Neural progenitor cell (in vitro differentiated cells): ENCODE data around the gene PES1. TPM values are rescaled to one million over a fixed set of nuclear protein-coding genes. Genes with fewer than 3 reads are reported as not detected.

ENCODE experiments used
- DNase-seq: peaks from one replicate; pipeline ENCODE4 v3.0.0-alpha.2; 2016; ENCODE audit warnings: low spot score
- H2AFZ ChIP-seq: fragments of 200-600 bp; sonication (generic); replicated peaks from 2 replicates; pipeline ENCODE4 v1.6.1; 2016; ENCODE audit warnings: antibody characterized with exemption
- H3F3A ChIP-seq: fragments of 200-600 bp; sonication (generic); 2 replicates; pipeline ENCODE4 v1.6.1; 2016; ENCODE audit warnings: antibody characterized with exemption, low read depth
- H3K27ac ChIP-seq: fragments of 200-600 bp; sonication (generic); 2 replicates; pipeline ENCODE4 v1.5.1; 2016; ENCODE audit warnings: mild to moderate bottlenecking
- H3K27me3 ChIP-seq: fragments of 200-600 bp; sonication (generic); 2 replicates; pipeline ENCODE4 v1.6.1; 2016; ENCODE audit warnings: mild to moderate bottlenecking, moderate library complexity
- H3K36me3 ChIP-seq: fragments of 200-600 bp; sonication (generic); 2 replicates; pipeline ENCODE4 v1.5.1; 2016
- H3K4me1 ChIP-seq: fragments of 200-600 bp; sonication (generic); 2 replicates; pipeline ENCODE4 v1.6.1; 2016; ENCODE audit warnings: mixed run types
- H3K4me2 ChIP-seq: fragments of 200-600 bp; sonication (generic); 2 replicates; pipeline ENCODE4 v1.6.1; 2016
- H3K4me3 ChIP-seq: fragments of 200-600 bp; sonication (generic); 2 replicates; pipeline ENCODE4 v1.5.1; 2016
- H3K79me2 ChIP-seq: fragments of 200-600 bp; sonication (generic); 2 replicates; pipeline ENCODE4 v1.6.1; 2016; ENCODE audit warnings: low read depth
- H3K9ac ChIP-seq: fragments of 200-600 bp; sonication (generic); 2 replicates; pipeline ENCODE4 v1.6.1; 2016
- H3K9me3 ChIP-seq: fragments of 200-600 bp; sonication (generic); 2 replicates; pipeline ENCODE4 v1.5.1; 2016; ENCODE audit warnings: low read depth
- H4K20me1 ChIP-seq: fragments of 200-600 bp; sonication (generic); 2 replicates; pipeline ENCODE4 v1.6.1; 2016; ENCODE audit warnings: low read depth
- H3K27ac Mint-ChIP-seq: 3 replicates; pipeline ENCODE4 v1.8.0; 2021; ENCODE audit warnings: mixed read lengths
- H3K27me3 Mint-ChIP-seq: 2 replicates; pipeline ENCODE4 v1.8.0; 2022; ENCODE audit warnings: low read depth, mild to moderate bottlenecking, inconsistent platforms, moderate library complexity, mixed read lengths; ENCODE audit not compliant: insufficient read depth
- H3K36me3 Mint-ChIP-seq: 3 replicates; pipeline ENCODE4 v1.8.0; 2021; ENCODE audit warnings: mixed read lengths
- H3K4me1 Mint-ChIP-seq: 3 replicates; pipeline ENCODE4 v1.8.0; 2021; ENCODE audit warnings: mixed read lengths
- H3K4me3 Mint-ChIP-seq: 3 replicates; pipeline ENCODE4 v1.8.0; 2021; ENCODE audit warnings: mild to moderate bottlenecking, moderate library complexity, mixed read lengths
- H3K9me3 Mint-ChIP-seq: 3 replicates; pipeline ENCODE4 v1.8.0; 2020; ENCODE audit warnings: mixed read lengths
- CTCF ChIP-seq: fragments of 200-600 bp; sonication (generic); IDR thresholded peaks from 2 replicates; pipeline ENCODE4 v1.5.1; 2017; ENCODE audit warnings: antibody characterized with exemption, mild to moderate bottlenecking
- EZH2 ChIP-seq: fragments of 200-600 bp; sonication (generic); IDR thresholded peaks from 2 replicates; pipeline ENCODE4 v1.6.1; 2017; ENCODE audit warnings: antibody characterized with exemption, mild to moderate bottlenecking, moderate library complexity
- EZH2phosphoT487 ChIP-seq: fragments of 200-600 bp; sonication (generic); IDR thresholded peaks from 2 replicates; pipeline ENCODE4 v1.6.1; 2017; ENCODE audit warnings: antibody characterized with exemption
- total RNA-seq: library from RNA; depleted of rRNA; stranded (reverse); fragments of >200 nt; gene quantifications from 2 replicates; pipeline ENCODE4 v1.2.3, GENCODE V29; 2015; ENCODE audit warnings: low replicate concordance

The PES1 gene
- total RNA-seq, 1 donor from 2014 or later = 30.2 TPM

GRCh38 chr22:30565341-30565740 is 26.4 kb downstream of the PES1 start:
- Histone ChIP-seq H3K79me2 (no peaks in the 10 kb centered on the region), H3K27me3 (no peaks in the 10 kb centered on the region), H3K4me2 (no peak overlapping the region), H3K4me3 (no peak overlapping the region), H4K20me1 (no peaks in the 10 kb centered on the region), H2AFZ (no peak overlapping the region), H3K27ac (no peak overlapping the region), H3K4me1 (peaks cover 3% of the 10 kb centered on the region), H3F3A (no peaks in the 10 kb centered on the region), H3K9me3 (no peaks in the 10 kb centered on the region), H3K9ac (no peak overlapping the region), H3K36me3 (no peaks in the 10 kb centered on the region)
- no peaks in the 10 kb centered on the region for H3K9me3 Mint-ChIP-seq
- H3K27me3 Mint-ChIP-seq = peaks cover 6% of the 10 kb centered on the region
- no peak overlapping the region for H3K27ac Mint-ChIP-seq
- TF ChIP-seq EZH2 (no peak), CTCF (no peak), EZH2phosphoT487 (no peak)
- H3K4me3 Mint-ChIP-seq = no peak overlapping the region
- no peaks in the 10 kb centered on the region for H3K36me3 Mint-ChIP-seq
- peaks cover 12% of the 10 kb centered on the region for H3K4me1 Mint-ChIP-seq
- DNase-seq = no peak

- H3K4me1 Mint-ChIP-seq = peaks cover 16% of the 10 kb centered on the region
- Histone ChIP-seq H3K27me3 (no peaks in the 10 kb centered on the region), H3K79me2 (no peaks in the 10 kb centered on the region), H3K27ac (no peak overlapping the region), H3F3A (no peaks in the 10 kb centered on the region), H3K9me3 (no peaks in the 10 kb centered on the region), H3K4me1 (peaks cover 3% of the 10 kb centered on the region), H4K20me1 (no peaks in the 10 kb centered on the region), H3K4me2 (no peak overlapping the region), H3K36me3 (no peaks in the 10 kb centered on the region), H2AFZ (no peak overlapping the region), H3K9ac (no peak overlapping the region), H3K4me3 (no peak overlapping the region)
- H3K36me3 Mint-ChIP-seq = no peaks in the 10 kb centered on the region
- H3K27ac Mint-ChIP-seq = no peak overlapping the region
- H3K27me3 Mint-ChIP-seq = peaks cover 6% of the 10 kb centered on the region
- no peak overlapping the region for H3K4me3 Mint-ChIP-seq
- TF ChIP-seq EZH2 (no peak), EZH2phosphoT487 (no peak), CTCF (no peak)
- no peak for DNase-seq
- H3K9me3 Mint-ChIP-seq = no peaks in the 10 kb centered on the region
Observed at GRCh38 chr22:30564761-30565119, 27.0 kb downstream of the PES1 start.

DNA sequence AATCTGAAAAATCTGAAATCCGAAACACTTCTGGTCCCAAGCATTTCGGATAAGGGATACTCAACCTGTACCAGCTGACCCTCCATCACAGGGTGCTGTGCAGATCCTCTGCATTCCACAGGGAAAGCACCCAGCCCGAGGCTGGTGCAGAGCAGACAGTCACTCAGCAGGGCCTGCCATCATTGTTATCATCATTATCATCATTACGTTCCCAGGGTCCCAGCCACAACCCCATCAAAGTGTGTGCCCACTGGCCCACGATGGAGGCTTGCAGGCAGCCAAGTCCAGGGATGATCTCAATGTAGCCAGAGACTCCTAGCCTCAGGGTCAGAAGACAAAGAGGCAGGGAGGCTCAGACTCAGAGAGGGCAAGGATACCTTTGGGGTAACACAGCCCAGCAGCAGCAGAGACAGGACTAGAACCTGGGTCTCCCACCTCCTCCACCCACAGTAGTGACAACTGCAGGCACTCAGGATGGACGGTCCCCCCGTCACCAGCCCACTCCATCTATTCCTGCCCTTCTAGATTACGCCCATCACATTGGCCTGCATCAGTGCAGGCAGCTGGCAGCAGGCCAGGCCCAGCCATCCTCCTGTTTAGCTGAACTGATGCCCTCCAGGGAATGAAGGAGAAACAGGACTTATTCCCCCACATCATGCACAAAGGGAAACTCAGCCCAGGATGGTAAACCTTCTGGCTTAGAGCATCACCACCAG is 27.5 kb downstream of the PES1 start:
- H3K4me1 Mint-ChIP-seq = peaks cover 19% of the 10 kb centered on the region
- Histone ChIP-seq H4K20me1 (no peaks in the 10 kb centered on the region), H3K9ac (no peak overlapping the region), H3K4me3 (no peak overlapping the region), H2AFZ (no peak overlapping the region), H3F3A (no peaks in the 10 kb centered on the region), H3K79me2 (no peaks in the 10 kb centered on the region), H3K27ac (no peak overlapping the region), H3K27me3 (no peaks in the 10 kb centered on the region), H3K4me1 (peaks cover 3% of the 10 kb centered on the region), H3K36me3 (no peaks in the 10 kb centered on the region), H3K4me2 (no peak overlapping the region), H3K9me3 (no peaks in the 10 kb centered on the region)
- H3K9me3 Mint-ChIP-seq = no peaks in the 10 kb centered on the region
- H3K27ac Mint-ChIP-seq = no peak overlapping the region
- H3K27me3 Mint-ChIP-seq = peaks cover 2% of the 10 kb centered on the region
- DNase-seq = no peak
- no peaks in the 10 kb centered on the region for H3K36me3 Mint-ChIP-seq
- no peak for TF ChIP-seq EZH2phosphoT487
- no peak for TF ChIP-seq CTCF
- no peak for TF ChIP-seq EZH2
- no peak overlapping the region for H3K4me3 Mint-ChIP-seq
